Sigmoid colon (tissue), 7 donors: ENCODE results near the gene DTYMK. TPM values are rescaled to one million over a fixed set of nuclear protein-coding genes. Genes with fewer than 3 reads are reported as not detected.

Experiments used
- DNase-seq: peaks from one replicate; pipeline ENCODE4 v3.0.0-alpha.2; 2019
- H3K27ac ChIP-seq, 4 donors: fragments of 200-600 bp; sonication (generic); one replicate each; pipeline ENCODE4 v1.5.1; 2016 to 2019; ENCODE audit warnings: mild to moderate bottlenecking in 1 of 4
- H3K27me3 ChIP-seq, 3 donors: fragments of 200-600 bp; sonication (generic); one replicate each; pipeline ENCODE4 v1.5.1; 2019; ENCODE audit warnings: mild to moderate bottlenecking in 1 of 3
- H3K36me3 ChIP-seq, 4 donors: fragments of 200-600 bp; sonication (generic); one replicate each; pipeline ENCODE4 v1.5.1; 2016 to 2019
- H3K4me1 ChIP-seq, 4 donors: fragments of 200-600 bp; sonication (generic); one replicate each; pipeline ENCODE4 v1.5.1; 2017 to 2019
- H3K4me3 ChIP-seq, 4 donors: fragments of 200-600 bp; sonication (generic); one replicate each; pipeline ENCODE4 v1.5.1; 2017 to 2019; ENCODE audit warnings: mild to moderate bottlenecking in 2 of 4, moderate library complexity in 1 of 4
- H3K9me3 ChIP-seq, 4 donors: fragments of 200-600 bp in 3 of 4; sonication (generic) in 3 of 4; one replicate each; pipeline versions ENCODE4 v1.5.1 to v1.6.1; 2013 to 2019
- EP300 ChIP-seq, 4 donors: sonication (generic); formaldehyde crosslinking; IDR thresholded peaks; one replicate each; pipeline ENCODE4 v1.6.1; 2017; ENCODE audit warnings: antibody characterized with exemption in 4 of 4
- POLR2A ChIP-seq, 2 donors: fragments of 450-650 bp; IDR thresholded peaks; one replicate each; pipeline ENCODE4 v1.6.1; 2016; ENCODE audit warnings: antibody characterized with exemption in 2 of 2, mild to moderate bottlenecking in 2 of 2, moderate library complexity in 2 of 2
- POLR2AphosphoS5 ChIP-seq, 4 donors: sonication (generic); formaldehyde crosslinking; IDR thresholded peaks; one replicate each; pipeline ENCODE4 v1.6.1; 2017; ENCODE audit warnings: antibody characterized with exemption in 4 of 4
- WGBS, 2 donors: extraction: QIAGEN DNeasy Blood & Tissue Kit; methylation state at CpG; one replicate each; pipeline ENCODE4 v1.1.7; 2013; 5-methylcytosine and 5-hydroxymethylcytosine counted together
- intact Hi-C: fragments of 100-400 bp; cut with DNase I; formaldehyde crosslinking; loops from one replicate; pipeline ENCODE4 v1.15.1; 2023
- polyA plus RNA-seq, 3 donors: library from polyadenylated mRNA; stranded (reverse); fragments of 200-250 nt; gene quantifications; one replicate each; pipeline ENCODE4 v1.2.3, GENCODE V29; 2013
- total RNA-seq, 4 donors: library from RNA; depleted of rRNA; stranded (reverse); fragments of >200 nt; gene quantifications; one replicate each; pipeline ENCODE4 v1.1.0, GENCODE V29; 2016
- TF ChIP-seq, protein P1 (sequence below), 4 experiments: fragments of 450-650 bp in 3 of 4; fragments of 200-600 bp in 1 of 4; IDR thresholded peaks; one replicate each; pipeline ENCODE4 v1.5.1; 2016 to 2019; ENCODE audit warnings: antibody characterized with exemption in 4 of 4, mild to moderate bottlenecking in 3 of 4, moderate library complexity in 2 of 4
- donor health status: healthy with polysubstance abuse.
- donor health status: Bipolar disorder and iron deficiency.
- donor health status: healthy.

DTYMK gene, protein sequence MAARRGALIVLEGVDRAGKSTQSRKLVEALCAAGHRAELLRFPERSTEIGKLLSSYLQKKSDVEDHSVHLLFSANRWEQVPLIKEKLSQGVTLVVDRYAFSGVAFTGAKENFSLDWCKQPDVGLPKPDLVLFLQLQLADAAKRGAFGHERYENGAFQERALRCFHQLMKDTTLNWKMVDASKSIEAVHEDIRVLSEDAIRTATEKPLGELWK
- total RNA-seq (10 to 100 TPM in 2 of 4 donors, 1 to 10 TPM in 2; 7.4 to 13.8 (median 10.8) TPM), polyA plus RNA-seq (10 to 100 TPM; 18.6 to 53.0 (median 23.8) TPM)

DNA sequence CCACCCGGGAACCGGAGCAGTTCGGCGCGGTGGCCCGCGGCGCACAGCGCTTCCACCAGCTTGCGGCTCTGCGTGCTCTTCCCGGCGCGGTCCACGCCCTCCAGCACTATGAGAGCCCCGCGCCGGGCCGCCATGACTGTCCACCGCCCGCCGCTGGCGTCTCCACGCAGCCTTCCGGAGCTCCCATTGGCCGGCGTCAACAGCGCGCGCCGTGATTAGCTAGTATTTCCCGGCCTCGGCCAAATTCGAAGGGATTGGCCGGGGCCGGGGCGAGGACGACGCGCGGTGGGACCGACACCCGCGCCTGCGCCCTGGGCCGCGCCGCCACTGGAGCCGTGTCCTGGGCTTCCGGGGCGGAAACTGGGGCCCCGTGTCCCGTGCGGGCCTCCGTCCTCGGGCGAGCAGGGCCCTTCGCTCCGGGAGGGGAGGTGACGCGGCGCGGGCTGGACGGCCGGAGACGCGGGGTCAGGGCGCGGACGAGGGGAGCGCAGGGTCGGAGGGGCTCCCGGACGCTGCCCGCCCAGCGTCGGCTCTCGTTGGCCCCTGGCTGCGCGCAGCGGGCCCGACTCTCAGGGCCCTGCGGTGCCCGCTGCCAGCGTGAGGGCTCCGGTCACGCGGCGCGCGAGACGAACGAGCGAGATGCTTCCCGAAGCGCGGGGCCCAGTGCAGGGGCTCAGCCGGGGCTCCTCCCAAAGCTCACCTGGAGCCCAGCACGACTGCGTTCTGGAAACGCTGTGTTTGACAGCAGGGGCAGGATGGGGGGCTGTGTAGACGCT is at the start of gene DTYMK:
TSS of gene DTYMK (minus strand) at position 166 of the 776 bp plus-strand sequence. CDS start at position 134, 32 bp downstream.
- peaks cover 0 to 34% (median 25%) of the 10 kb centered on the region in 4 donors for H3K4me1 ChIP-seq
- TF ChIP-seq EP300 (IDR thresholded peaks at IDR 0.05) (no peak), POLR2AphosphoS5 (IDR thresholded peaks at IDR 0.05) (peak; percentile 85 to 95 (median 92)), POLR2A (IDR thresholded peaks at IDR 0.05) (peak; percentile 18 to 37)
- peak within 1 kb of the TSS; percentile 93 to 95 (median 94) for H3K27ac ChIP-seq
- intact Hi-C loops: loop anchor here (2.0 to 5.0 kb wide), 3 partner anchors 14 to 370 kb away; partner anchors contain the start of genes ATG4B, HDLBP, SEPTIN2 and THAP4
- H3K36me3 ChIP-seq: peaks cover 0 to 25% (median 10%) of the 10 kb centered on the region in 4 donors
- H3K9me3 ChIP-seq: no peaks in the 10 kb centered on the region
- H3K4me3 ChIP-seq: peak within 1 kb of the TSS; percentile 79 to 95 (median 84)
- DNase-seq: peak; percentile 98
- no peaks in the 10 kb centered on the region for H3K27me3 ChIP-seq
- 0% methylated on average over 102 of the region's 102 CpGs for WGBS, 2 donors

DNA sequence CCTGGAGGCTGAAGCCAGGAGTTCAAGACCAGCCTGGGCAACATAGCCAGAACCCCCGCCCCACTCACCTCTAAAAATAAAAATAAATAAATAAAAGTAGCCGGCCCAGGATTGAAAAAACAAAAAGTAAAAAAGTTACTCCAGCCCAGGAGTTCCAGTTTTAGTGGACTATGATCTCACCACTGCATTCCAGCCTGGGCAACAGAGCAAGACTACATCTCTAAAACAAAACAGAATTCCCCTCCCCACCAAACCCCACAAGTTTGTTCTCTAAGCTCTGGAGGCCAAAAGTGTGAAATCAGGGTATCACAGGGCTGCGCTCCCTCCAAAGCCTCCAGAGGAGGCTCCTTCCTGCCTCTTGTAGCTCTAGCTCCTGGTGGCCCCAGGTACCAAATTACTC is 49.5 kb upstream of the DTYMK start:
- intact Hi-C loops: no loop called here
- no peak overlapping the region for H3K27ac ChIP-seq
- TF ChIP-seq EP300 (IDR thresholded peaks at IDR 0.05) (no peak), POLR2AphosphoS5 (IDR thresholded peaks at IDR 0.05) (no peak), POLR2A (IDR thresholded peaks at IDR 0.05) (no peak)
- TF ChIP-seq, protein P1, sequence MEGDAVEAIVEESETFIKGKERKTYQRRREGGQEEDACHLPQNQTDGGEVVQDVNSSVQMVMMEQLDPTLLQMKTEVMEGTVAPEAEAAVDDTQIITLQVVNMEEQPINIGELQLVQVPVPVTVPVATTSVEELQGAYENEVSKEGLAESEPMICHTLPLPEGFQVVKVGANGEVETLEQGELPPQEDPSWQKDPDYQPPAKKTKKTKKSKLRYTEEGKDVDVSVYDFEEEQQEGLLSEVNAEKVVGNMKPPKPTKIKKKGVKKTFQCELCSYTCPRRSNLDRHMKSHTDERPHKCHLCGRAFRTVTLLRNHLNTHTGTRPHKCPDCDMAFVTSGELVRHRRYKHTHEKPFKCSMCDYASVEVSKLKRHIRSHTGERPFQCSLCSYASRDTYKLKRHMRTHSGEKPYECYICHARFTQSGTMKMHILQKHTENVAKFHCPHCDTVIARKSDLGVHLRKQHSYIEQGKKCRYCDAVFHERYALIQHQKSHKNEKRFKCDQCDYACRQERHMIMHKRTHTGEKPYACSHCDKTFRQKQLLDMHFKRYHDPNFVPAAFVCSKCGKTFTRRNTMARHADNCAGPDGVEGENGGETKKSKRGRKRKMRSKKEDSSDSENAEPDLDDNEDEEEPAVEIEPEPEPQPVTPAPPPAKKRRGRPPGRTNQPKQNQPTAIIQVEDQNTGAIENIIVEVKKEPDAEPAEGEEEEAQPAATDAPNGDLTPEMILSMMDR (IDR thresholded peaks at IDR 0.05): no peak
- WGBS, 2 donors: 64 to 80% methylated on average over 3 of the region's 3 CpGs
- H3K4me1 ChIP-seq: peaks cover 0 to 22% (median 12%) of the 10 kb centered on the region in 4 donors
- no peaks in the 10 kb centered on the region for H3K27me3 ChIP-seq
- no peaks in the 10 kb centered on the region for H3K9me3 ChIP-seq
- peaks cover 0 to 14% (median 0%) of the 10 kb centered on the region in 4 donors for H3K36me3 ChIP-seq
- DNase-seq: no peak
- H3K4me3 ChIP-seq: peak overlapping the region in 1 of 4 donors; percentile 66

DNA sequence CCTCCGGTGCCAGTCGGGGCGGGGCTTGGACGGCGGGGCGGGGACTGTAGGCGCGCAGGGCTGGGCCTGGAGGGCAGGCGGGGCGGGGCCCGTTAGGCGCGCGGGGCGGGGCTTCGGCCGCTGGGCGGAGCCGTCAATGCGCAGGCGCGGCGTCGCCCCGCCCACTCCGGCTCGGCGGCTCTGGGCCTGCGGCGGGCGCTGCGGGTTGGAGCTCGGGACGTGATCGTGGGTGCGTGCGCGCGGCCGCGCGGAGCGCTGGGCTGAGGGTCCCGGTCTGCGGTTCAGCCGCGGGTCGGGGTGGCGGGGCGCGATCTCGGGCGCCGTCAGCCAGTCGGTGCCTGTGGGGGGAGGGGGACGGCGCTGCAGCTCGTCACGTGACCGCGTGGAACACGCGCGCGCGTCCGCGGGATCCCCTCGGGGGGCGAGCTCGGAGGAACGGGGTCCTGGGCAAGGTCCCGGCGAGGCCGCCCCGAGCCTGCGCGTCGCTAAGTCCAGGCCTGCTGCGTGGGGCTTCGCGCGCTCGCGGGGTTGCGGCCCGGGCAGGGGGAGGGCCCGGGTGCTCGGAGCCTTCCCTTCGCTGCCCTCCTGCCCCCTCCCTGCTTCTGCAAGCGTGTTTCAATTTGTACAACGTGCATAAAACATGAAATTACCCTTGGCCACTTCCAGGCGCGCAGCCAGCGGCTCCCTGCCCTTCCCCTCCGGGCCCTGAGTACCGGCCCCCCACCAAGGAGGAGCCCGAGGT is 48.0 kb upstream of the DTYMK start, which contains the start of gene D2HGDH:
TSS of gene D2HGDH (plus strand) at position 164 of the 742 bp plus-strand sequence. CDS start 595 bp downstream, outside the sequence.
- peaks cover 0 to 12% (median 0%) of the 10 kb centered on the region in 4 donors for H3K36me3 ChIP-seq
- intact Hi-C loops: loop anchor here (2.0 to 5.0 kb wide), 3 partner anchors 32 to 882 kb away; partner anchors contain the start of gene ING5
- peak; percentile 97 for DNase-seq
- no peaks in the 10 kb centered on the region for H3K27me3 ChIP-seq
- peak within 1 kb of the TSS; percentile 88 to 95 (median 93) for H3K27ac ChIP-seq
- no peaks in the 10 kb centered on the region for H3K9me3 ChIP-seq
- WGBS, 2 donors: 1% methylated on average over 98 of the region's 98 CpGs
- H3K4me3 ChIP-seq: peak within 1 kb of the TSS; percentile 66 to 93 (median 80)
- TF ChIP-seq, protein P1 (IDR thresholded peaks at IDR 0.05): no peak
- TF ChIP-seq POLR2A (IDR thresholded peaks at IDR 0.05) (no peak), POLR2AphosphoS5 (IDR thresholded peaks at IDR 0.05) (peak in 3 of 4 donors; percentile 22 to 86 (median 84)), EP300 (IDR thresholded peaks at IDR 0.05) (no peak)
- H3K4me1 ChIP-seq: peaks cover 0 to 22% (median 12%) of the 10 kb centered on the region in 4 donors

DNA sequence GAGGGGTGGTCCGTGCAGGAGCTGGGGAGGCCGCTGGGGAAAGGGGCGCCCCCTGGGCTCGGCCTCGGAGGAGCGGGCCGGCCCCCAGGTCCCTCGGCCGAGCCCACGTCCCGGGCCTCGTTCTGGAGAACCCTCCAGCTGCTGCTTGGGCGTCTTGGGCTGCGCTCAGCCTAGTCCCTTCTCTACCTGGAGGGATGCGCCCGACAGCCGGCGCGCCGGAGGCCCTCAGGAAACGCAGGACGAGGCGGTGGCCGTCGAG is 47.5 kb upstream of the DTYMK start:
- Histone ChIP-seq H3K9me3 (no peaks in the 10 kb centered on the region), H3K4me3 (peak overlapping the region; percentile 34 to 93 (median 74)), H3K27me3 (no peaks in the 10 kb centered on the region), H3K36me3 (peaks cover 0 to 8% (median 0%) of the 10 kb centered on the region in 4 donors), H3K4me1 (peaks cover 0 to 22% (median 12%) of the 10 kb centered on the region in 4 donors), H3K27ac (peak overlapping the region; percentile 88 to 95 (median 93))
- intact Hi-C loops: loop anchor here (2.0 to 5.0 kb wide), 3 partner anchors 31 to 882 kb away; partner anchors contain the start of gene ING5
- TF ChIP-seq POLR2A (IDR thresholded peaks at IDR 0.05) (no peak), POLR2AphosphoS5 (IDR thresholded peaks at IDR 0.05) (peak in 1 of 4 donors; percentile 26)
- DNase-seq: no peak
- 2% methylated on average over 25 of the region's 25 CpGs for WGBS, 2 donors
